Measurements from ENCODE around the gene KRTAP6-1.

KRTAP6-1 gene, protein sequence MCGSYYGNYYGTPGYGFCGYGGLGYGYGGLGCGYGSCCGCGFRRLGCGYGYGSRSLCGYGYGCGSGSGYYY

DNA sequence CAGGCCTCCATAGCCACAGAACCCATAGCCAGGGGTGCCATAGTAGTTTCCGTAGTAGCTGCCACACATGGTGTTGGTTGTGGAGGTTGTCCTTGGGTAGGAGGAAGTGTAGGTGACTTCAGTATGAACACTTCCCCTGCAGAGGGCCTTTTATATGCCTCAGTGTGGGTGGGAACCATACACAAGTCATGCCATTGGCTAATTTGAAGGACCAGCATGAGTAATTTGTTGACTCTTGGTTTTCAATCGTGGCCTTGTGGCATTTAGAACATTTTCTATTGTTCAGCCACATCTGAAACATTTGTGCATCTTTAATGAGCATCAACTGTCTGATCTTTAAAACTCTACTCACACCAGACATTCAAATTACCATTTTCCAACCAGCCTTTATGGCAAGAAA, at the start of gene KRTAP6-1:
TSS of gene KRTAP6-1 (minus strand) at position 95 of the 400 bp plus-strand sequence. CDS start at position 69, 26 bp downstream.
- H3K4me3 ChIP-seq (ENCODE audit: control insufficient read depth, low read depth, low read length): no peak within 1 kb of the TSS
- TF ChIP-seq, protein P1, sequence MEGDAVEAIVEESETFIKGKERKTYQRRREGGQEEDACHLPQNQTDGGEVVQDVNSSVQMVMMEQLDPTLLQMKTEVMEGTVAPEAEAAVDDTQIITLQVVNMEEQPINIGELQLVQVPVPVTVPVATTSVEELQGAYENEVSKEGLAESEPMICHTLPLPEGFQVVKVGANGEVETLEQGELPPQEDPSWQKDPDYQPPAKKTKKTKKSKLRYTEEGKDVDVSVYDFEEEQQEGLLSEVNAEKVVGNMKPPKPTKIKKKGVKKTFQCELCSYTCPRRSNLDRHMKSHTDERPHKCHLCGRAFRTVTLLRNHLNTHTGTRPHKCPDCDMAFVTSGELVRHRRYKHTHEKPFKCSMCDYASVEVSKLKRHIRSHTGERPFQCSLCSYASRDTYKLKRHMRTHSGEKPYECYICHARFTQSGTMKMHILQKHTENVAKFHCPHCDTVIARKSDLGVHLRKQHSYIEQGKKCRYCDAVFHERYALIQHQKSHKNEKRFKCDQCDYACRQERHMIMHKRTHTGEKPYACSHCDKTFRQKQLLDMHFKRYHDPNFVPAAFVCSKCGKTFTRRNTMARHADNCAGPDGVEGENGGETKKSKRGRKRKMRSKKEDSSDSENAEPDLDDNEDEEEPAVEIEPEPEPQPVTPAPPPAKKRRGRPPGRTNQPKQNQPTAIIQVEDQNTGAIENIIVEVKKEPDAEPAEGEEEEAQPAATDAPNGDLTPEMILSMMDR (conservative IDR thresholded peaks at IDR 0.05; ENCODE audit: control insufficient read depth, insufficient read depth, low read depth, low read length): no peak
- DNase-seq (ENCODE audit: low read depth): no peak

DNA sequence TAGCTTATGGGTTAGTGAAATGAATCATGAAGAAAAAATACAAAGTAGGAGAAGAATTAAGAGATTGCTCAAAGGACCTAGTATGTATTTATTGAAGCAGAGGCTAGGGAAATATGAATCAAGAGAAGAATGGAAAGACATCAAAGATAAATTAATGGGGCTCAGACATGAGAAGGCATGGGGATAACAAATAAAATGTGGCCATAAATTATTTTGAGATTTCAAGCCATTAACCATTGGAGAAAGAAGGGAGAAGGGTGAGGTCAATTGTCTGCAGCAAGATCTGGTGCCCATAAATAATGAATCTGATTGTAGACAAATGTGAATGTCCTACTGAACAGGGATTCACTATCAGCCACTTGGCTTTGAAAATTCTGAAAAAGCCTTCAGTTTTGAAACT, 39.2 kb upstream of the KRTAP6-1 start:
- H3K4me3 ChIP-seq (ENCODE audit: control insufficient read depth, low read depth, low read length): no peak overlapping the region
- no peak for DNase-seq (ENCODE audit: low read depth)
- TF ChIP-seq, protein P1 (conservative IDR thresholded peaks at IDR 0.05; ENCODE audit: control insufficient read depth, insufficient read depth, low read depth, low read length): no peak

DNA sequence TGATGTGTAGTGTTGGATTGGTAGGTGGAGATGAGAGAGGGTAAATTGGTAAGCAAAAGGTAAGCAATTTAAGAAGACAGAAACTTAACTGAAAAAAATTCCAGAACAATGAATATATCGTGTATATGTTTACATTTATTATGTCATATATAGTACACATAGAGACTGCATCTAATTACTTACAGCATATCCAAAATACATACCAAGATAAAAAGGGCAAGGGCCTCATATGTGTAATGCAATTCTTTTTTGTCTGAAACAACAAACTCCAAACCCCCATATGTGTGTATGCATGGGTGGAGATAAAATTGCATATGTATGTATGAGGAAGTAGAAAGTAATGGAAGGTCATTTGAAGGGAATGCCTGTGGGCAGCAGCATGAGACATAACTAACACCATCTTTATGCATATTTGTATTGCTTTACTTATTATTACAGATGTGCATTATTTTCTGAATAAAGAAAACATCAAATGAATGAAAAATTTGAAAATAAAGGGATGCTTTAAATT, 33.2 kb upstream of the KRTAP6-1 start:
- no peak for DNase-seq (ENCODE audit: low read depth)
- TF ChIP-seq, protein P1 (conservative IDR thresholded peaks at IDR 0.05; ENCODE audit: control insufficient read depth, insufficient read depth, low read depth, low read length): no peak
- no peak overlapping the region for H3K4me3 ChIP-seq (ENCODE audit: control insufficient read depth, low read depth, low read length)

DNA sequence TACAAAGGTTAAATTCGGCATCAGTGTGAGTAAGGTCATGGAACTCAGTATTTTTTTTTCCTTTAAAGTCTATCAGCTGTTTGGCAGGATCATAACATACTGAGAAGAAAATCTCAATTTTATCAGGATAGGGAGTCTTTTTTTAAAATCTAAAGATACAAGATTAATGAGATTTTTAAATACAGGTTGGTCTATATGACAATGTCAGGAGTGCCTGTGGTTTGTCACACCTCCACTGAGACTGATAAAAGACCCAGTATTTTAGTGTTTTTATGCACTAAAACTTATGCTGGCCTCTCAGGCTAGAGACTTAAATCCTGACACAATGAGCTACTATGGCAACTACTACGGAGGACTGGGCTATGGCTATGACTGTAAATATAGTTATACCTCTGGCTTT, 28.8 kb upstream of the KRTAP6-1 start, which contains the start of gene KRTAP20-3:
TSS of gene KRTAP20-3 (plus strand) at position 301 of the 400 bp plus-strand sequence.
- DNase-seq (ENCODE audit: low read depth): no peak
- TF ChIP-seq, protein P1 (conservative IDR thresholded peaks at IDR 0.05; ENCODE audit: control insufficient read depth, insufficient read depth, low read depth, low read length): no peak
- no peak within 1 kb of the TSS for H3K4me3 ChIP-seq (ENCODE audit: control insufficient read depth, low read depth, low read length)

DNA sequence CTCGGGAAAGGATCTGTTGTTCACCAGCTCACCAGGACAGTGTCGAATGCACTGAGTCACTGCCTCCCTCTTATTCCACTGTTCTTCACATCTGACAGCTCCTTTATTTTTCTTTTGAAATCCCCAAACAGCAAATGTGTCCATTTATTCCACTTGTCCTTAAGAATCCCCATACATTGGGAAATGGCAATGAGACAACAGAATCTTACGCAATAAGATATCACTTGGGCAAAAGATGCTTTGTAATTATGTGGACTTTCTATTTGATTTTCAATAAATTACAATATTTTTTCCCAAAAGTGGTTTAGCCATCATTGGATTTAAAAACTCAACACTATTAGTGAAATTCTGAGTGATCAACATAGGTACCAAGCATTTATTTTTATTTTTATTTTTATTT, 25.0 kb upstream of the KRTAP6-1 start:
- H3K4me3 ChIP-seq (ENCODE audit: control insufficient read depth, low read depth, low read length): no peak overlapping the region
- TF ChIP-seq, protein P1 (conservative IDR thresholded peaks at IDR 0.05; ENCODE audit: control insufficient read depth, insufficient read depth, low read depth, low read length): no peak
- no peak for DNase-seq (ENCODE audit: low read depth)

DNA sequence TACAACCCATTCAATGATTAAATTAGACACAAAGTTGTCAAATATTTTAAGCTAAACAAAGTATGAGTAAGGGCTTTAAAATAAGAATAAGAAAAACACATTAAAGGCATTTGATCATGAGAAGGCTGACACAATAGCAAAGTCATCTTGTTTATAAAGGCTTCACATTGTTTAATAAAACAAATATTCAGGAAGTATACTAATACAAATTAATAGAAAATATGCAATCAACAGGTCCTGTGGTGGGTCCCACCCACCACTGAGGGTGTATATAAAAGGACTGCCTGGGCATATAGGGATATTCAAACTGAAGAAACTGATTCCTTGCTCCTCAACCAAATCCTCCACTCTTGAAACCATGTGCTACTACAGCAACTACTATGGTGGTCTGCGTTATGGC, 21.2 kb upstream of the KRTAP6-1 start, which contains the start of gene KRTAP20-2:
TSS of gene KRTAP20-2 (plus strand) at position 301 of the 400 bp plus-strand sequence. CDS start at position 359, 58 bp downstream.
- no peak within 1 kb of the TSS for H3K4me3 ChIP-seq (ENCODE audit: control insufficient read depth, low read depth, low read length)
- no peak for DNase-seq (ENCODE audit: low read depth)
- TF ChIP-seq, protein P1 (conservative IDR thresholded peaks at IDR 0.05; ENCODE audit: control insufficient read depth, insufficient read depth, low read depth, low read length): no peak

All from fibroblast of mammary gland (primary cell).